Thymus (tissue), 11 donors: ENCODE data around the gene CDC42EP2. TPM values are rescaled to one million over a fixed set of nuclear protein-coding genes. Genes with fewer than 3 reads are reported as not detected.
A peak's percentile ranks its signal among the peaks of the same experiment; 100 is the strongest.

Experiments used
- DNase-seq, 9 donors: peaks; one replicate each; pipeline ENCODE4 v3.0.0-alpha.2; 2013; ENCODE audit warnings: low spot score in 9 of 9, low read depth in 6 of 9, missing footprints in 1 of 9
- H3K27ac ChIP-seq, 2 donors: one replicate each; pipeline ENCODE4 v1.5.1; 2013; ENCODE audit warnings: control low read depth in 1 of 2, low read depth in 1 of 2, low read length in 1 of 2, mild to moderate bottlenecking in 1 of 2, moderate library complexity in 1 of 2
- H3K27me3 ChIP-seq, 2 donors: one replicate each; pipeline ENCODE4 v1.5.1; 2013; ENCODE audit warnings: low read length in 1 of 2; ENCODE audit not compliant: control insufficient read depth in 2 of 2, insufficient read depth in 1 of 2
- H3K36me3 ChIP-seq, 2 donors: one replicate each; pipeline ENCODE4 v1.5.1; 2013; ENCODE audit warnings: low read length in 1 of 2, mild to moderate bottlenecking in 1 of 2, moderate library complexity in 1 of 2; ENCODE audit not compliant: control insufficient read depth in 2 of 2, insufficient read depth in 2 of 2
- H3K4me1 ChIP-seq, 2 donors: one replicate each; pipeline ENCODE4 v1.5.1; 2013; ENCODE audit warnings: low read length in 2 of 2; ENCODE audit not compliant: control insufficient read depth in 2 of 2, insufficient read depth in 2 of 2
- H3K4me3 ChIP-seq, 2 donors: one replicate each; pipeline ENCODE4 v1.5.1; 2013; ENCODE audit warnings: low read length in 2 of 2, control low read depth in 1 of 2, mild to moderate bottlenecking in 1 of 2
- H3K9me3 ChIP-seq, 2 donors: one replicate each; pipeline ENCODE4 v1.5.1; 2013; ENCODE audit warnings: low read length in 1 of 2, mild to moderate bottlenecking in 1 of 2; ENCODE audit not compliant: control insufficient read depth in 2 of 2, insufficient read depth in 1 of 2
- WGBS: extraction: QIAGEN DNeasy Blood & Tissue Kit; methylation state at CpG from one replicate; pipeline ENCODE4 v1.1.7; 2013; 5-methylcytosine and 5-hydroxymethylcytosine counted together
- polyA plus RNA-seq: library from polyadenylated mRNA; stranded (reverse); fragments of 200-250 nt; gene quantifications from one replicate; pipeline ENCODE4 v1.2.3, GENCODE V29; 2013
- total RNA-seq: library from RNA; stranded (reverse); fragments of 120-200 nt; gene quantifications from one replicate; pipeline ENCODE4 v1.2.4, GENCODE V29; 2013
- donor health status: healthy.

CDC42EP2 gene
- total and polyA plus RNA-seq, 2 donors: 0.33 to 3.2 TPM

GRCh38 chr11:65310736-65311135 is 3.9 kb upstream of the CDC42EP2 start:
- no peak for DNase-seq
- WGBS: 77% methylated on average over 6 of the region's 6 CpGs

GRCh38 chr11:65311170-65311678 is 3.4 kb upstream of the CDC42EP2 start:
- Histone ChIP-seq H3K4me1 (peaks cover 8 to 28% of the 10 kb centered on the region in 2 donors), H3K27me3 (peaks cover 10 to 38% of the 10 kb centered on the region in 2 donors), H3K27ac (no peak overlapping the region), H3K4me3 (no peak overlapping the region), H3K36me3 (no peaks in the 10 kb centered on the region), H3K9me3 (peaks cover 0 to 12% of the 10 kb centered on the region in 2 donors)
- WGBS: 95% methylated on average over 5 of the region's 5 CpGs
- no peak for DNase-seq

More at GRCh38 chr11:65310736-65311135, 3.9 kb upstream of the CDC42EP2 start:
- Histone ChIP-seq H3K27ac (no peak overlapping the region), H3K27me3 (peaks cover 10 to 33% of the 10 kb centered on the region in 2 donors), H3K4me3 (no peak overlapping the region), H3K4me1 (peaks cover 8 to 25% of the 10 kb centered on the region in 2 donors), H3K9me3 (peaks cover 0 to 12% of the 10 kb centered on the region in 2 donors), H3K36me3 (peaks cover 0 to under 1% of the 10 kb centered on the region in 2 donors)

GRCh38 chr11:65315204-65315865 is 669 bp downstream of the CDC42EP2 start:
- WGBS: under 1% methylated on average over 59 of the region's 59 CpGs
- Histone ChIP-seq H3K27ac (peak overlapping the region; percentile 2 to 19), H3K36me3 (no peaks in the 10 kb centered on the region), H3K4me3 (peak overlapping the region; percentile 64 to 81), H3K9me3 (peaks cover 0 to 8% of the 10 kb centered on the region in 2 donors), H3K27me3 (peaks cover 10 to 50% of the 10 kb centered on the region in 2 donors), H3K4me1 (peaks cover 8 to 25% of the 10 kb centered on the region in 2 donors)
- DNase-seq: peak in 8 of 9 donors; percentile 52 to 87 (median 76)

GRCh38 chr11:65315866-65316226 is 1.2 kb downstream of the CDC42EP2 start:
- peaks cover 8 to 25% of the 10 kb centered on the region in 2 donors for H3K4me1 ChIP-seq
- H3K4me3 ChIP-seq: no peak overlapping the region
- no peaks in the 10 kb centered on the region for H3K36me3 ChIP-seq
- DNase-seq: no peak
- peaks cover 10 to 50% of the 10 kb centered on the region in 2 donors for H3K27me3 ChIP-seq
- 33% methylated on average over 8 of the region's 8 CpGs for WGBS
- H3K9me3 ChIP-seq: peaks cover 0 to 8% of the 10 kb centered on the region in 2 donors
- no peak overlapping the region for H3K27ac ChIP-seq

- Histone ChIP-seq H3K36me3 (no peaks in the 10 kb centered on the region), H3K9me3 (peaks cover 0 to 8% of the 10 kb centered on the region in 2 donors), H3K27me3 (peaks cover 10 to 48% of the 10 kb centered on the region in 2 donors), H3K27ac (no peak overlapping the region), H3K4me3 (no peak overlapping the region), H3K4me1 (peaks cover 8 to 25% of the 10 kb centered on the region in 2 donors)
- no peak for DNase-seq
- WGBS: 83% methylated on average over 20 of the region's 20 CpGs
Observed at GRCh38 chr11:65316227-65317024, 1.8 kb downstream of the CDC42EP2 start.

- peaks cover 8 to 27% of the 10 kb centered on the region in 2 donors for H3K4me1 ChIP-seq
- no peak overlapping the region for H3K27ac ChIP-seq
- 90% methylated on average over 13 of the region's 13 CpGs for WGBS
- DNase-seq: no peak
- no peaks in the 10 kb centered on the region for H3K36me3 ChIP-seq
- H3K9me3 ChIP-seq: peaks cover 0 to 8% of the 10 kb centered on the region in 2 donors
- H3K4me3 ChIP-seq: no peak overlapping the region
- H3K27me3 ChIP-seq: peaks cover 10 to 46% of the 10 kb centered on the region in 2 donors
Observed at GRCh38 chr11:65317025-65317786, 2.5 kb downstream of the CDC42EP2 start.

- H3K36me3 ChIP-seq: no peaks in the 10 kb centered on the region
- H3K4me1 ChIP-seq: peaks cover 0 to 16% of the 10 kb centered on the region in 2 donors
- no peak overlapping the region for H3K27ac ChIP-seq
- H3K27me3 ChIP-seq: peaks cover 0 to 21% of the 10 kb centered on the region in 2 donors
- no peak overlapping the region for H3K4me3 ChIP-seq
- no peak for DNase-seq
- 94% methylated on average over 22 of the region's 22 CpGs for WGBS
- peaks cover 0 to under 1% of the 10 kb centered on the region in 2 donors for H3K9me3 ChIP-seq
Observed at GRCh38 chr11:65320386-65321075, 5.9 kb downstream of the CDC42EP2 start.

GRCh38 chr11:65321076-65321475 is 6.4 kb downstream of the CDC42EP2 start:
- Histone ChIP-seq H3K9me3 (no peaks in the 10 kb centered on the region), H3K36me3 (no peaks in the 10 kb centered on the region), H3K4me1 (peaks cover 0 to 11% of the 10 kb centered on the region in 2 donors), H3K27ac (no peak overlapping the region), H3K27me3 (peaks cover 0 to 16% of the 10 kb centered on the region in 2 donors), H3K4me3 (no peak overlapping the region)
- DNase-seq: no peak
- WGBS: 97% methylated on average over 15 of the region's 15 CpGs
